Gastrocnemius medialis (tissue), 4 donors: ENCODE measurements around the gene CDK11B. TPM values are rescaled to one million over a fixed set of nuclear protein-coding genes. Genes with fewer than 3 reads are reported as not detected.

Experiments used
- ATAC-seq, 2 donors: fragments of 150-250 bp; one replicate each; pipeline ENCODE4 v1.9.1; 2016
- DNase-seq, 2 donors: peaks; one replicate each; pipeline ENCODE4 v3.0.0-alpha.2; 2019
- H3K27ac ChIP-seq, 4 donors: fragments of 200-600 bp; sonication (generic); 1 replicate in 1 of 4; 2 replicates in 3 of 4; pipeline ENCODE4 v1.5.1; 2016 to 2018; ENCODE audit warnings: mild to moderate bottlenecking in 2 of 4, moderate library complexity in 1 of 4
- H3K27me3 ChIP-seq, 3 donors: fragments of 200-600 bp; sonication (generic) in 2 of 3; 1 replicate in 1 of 3; 2 replicates in 2 of 3; pipeline versions ENCODE4 v1.5.1 to v1.6.0; 2016 to 2019; ENCODE audit warnings: mild to moderate bottlenecking in 1 of 3, moderate library complexity in 1 of 3
- H3K36me3 ChIP-seq, 2 donors: fragments of 200-600 bp; sonication (generic) in 1 of 2; one replicate each; pipeline ENCODE4 v1.5.1; 2017 to 2018
- H3K4me1 ChIP-seq, 2 donors: fragments of 200-600 bp; sonication (generic) in 1 of 2; one replicate each; pipeline ENCODE4 v1.5.1; 2016 to 2017; ENCODE audit warnings: mild to moderate bottlenecking in 2 of 2
- H3K4me3 ChIP-seq, 4 donors: fragments of 200-600 bp; sonication (generic) in 3 of 4; 1 replicate in 1 of 4; 2 replicates in 3 of 4; pipeline ENCODE4 v1.5.1; 2016 to 2019; ENCODE audit warnings: mild to moderate bottlenecking in 2 of 4
- H3K9me3 ChIP-seq, 3 donors: fragments of 200-600 bp; sonication (generic) in 2 of 3; 1 replicate in 1 of 3; 2 replicates in 2 of 3; pipeline ENCODE4 v1.5.1; 2016 to 2019
- CTCF ChIP-seq, 5 experiments: fragments of 450-650 bp in 3 of 5; fragments of 200-600 bp in 2 of 5; sonication (generic) in 2 of 5; IDR thresholded peaks in 4 of 5; conservative IDR thresholded peaks in 1 of 5; 1 replicate in 4 of 5; 2 replicates in 1 of 5; pipeline ENCODE4 v1.5.1; 2016 to 2019; ENCODE audit warnings: antibody characterized with exemption in 5 of 5, mild to moderate bottlenecking in 3 of 5, moderate library complexity in 3 of 5
- POLR2A ChIP-seq, 2 donors: fragments of 450-650 bp; IDR thresholded peaks; one replicate each; pipeline ENCODE4 v1.6.1; 2017; ENCODE audit warnings: antibody characterized with exemption in 2 of 2, mild to moderate bottlenecking in 2 of 2, moderate library complexity in 2 of 2
- in situ Hi-C, 4 donors: fragments of 200-750 bp; cut with MboI; loops; one replicate each; pipeline versions ENCODE4 v1.15.0 to v1.8.0; 2017; ENCODE audit warnings: low sequenced_read_pairs in 4 of 4
- intact Hi-C: fragments of 100-400 bp; cut with DNase I; formaldehyde crosslinking; loops from one replicate; pipeline ENCODE4 v1.15.1; 2023; ENCODE audit warnings: low total_unique reads
- total RNA-seq, 4 donors: library from RNA; depleted of rRNA; stranded (reverse); fragments of >200 nt; gene quantifications; one replicate each; pipeline versions ENCODE4 v1.1.0 to v1.2.3, GENCODE V29; 2016

Gene CDK11B
- total RNA-seq, 4 donors from 2014 or later, result 19.5 to 49.0 (median 42.2) TPM

- intact Hi-C loops (no loop called here), in situ Hi-C loops (no loop called here)
- Histone ChIP-seq H3K9me3 (no peaks in the 10 kb centered on the region), H3K4me1 (peaks cover 41 to 49% of the 10 kb centered on the region in 2 donors), H3K27ac (peak overlapping the region in 1 of 4 donors; percentile 99), H3K4me3 (no peak overlapping the region), H3K27me3 (no peaks in the 10 kb centered on the region), H3K36me3 (peaks cover 0 to 18% of the 10 kb centered on the region in 2 donors)
- no peak for DNase-seq
- TF ChIP-seq POLR2A (IDR thresholded peaks at IDR 0.05) (no peak), CTCF (IDR thresholded peaks at IDR 0.05 in 4 of 5, conservative IDR thresholded peaks at IDR 0.05 in 1 of 5) (no peak)
- ATAC-seq, result no peak
Measured at GRCh38 chr1:1623631-1624442, 35.0 kb downstream of the CDK11B start.

GRCh38 chr1:1623181-1623630 is 35.6 kb downstream of the CDK11B start:
- DNase-seq, result no peak
- no peaks in the 10 kb centered on the region for H3K27me3 ChIP-seq
- no peak for ATAC-seq
- H3K27ac ChIP-seq, result peak overlapping the region; percentile 88 to 99 (median 91)
- peaks cover 41 to 49% of the 10 kb centered on the region in 2 donors for H3K4me1 ChIP-seq
- H3K4me3 ChIP-seq, result no peak overlapping the region
- peaks cover 0 to 13% of the 10 kb centered on the region in 2 donors for H3K36me3 ChIP-seq
- in situ Hi-C loops, result no loop called here
- intact Hi-C loops, result no loop called here
- TF ChIP-seq POLR2A (IDR thresholded peaks at IDR 0.05), result no peak
- H3K9me3 ChIP-seq, result no peaks in the 10 kb centered on the region

- in situ Hi-C loops (no loop called here), intact Hi-C loops (no loop called here)
- peaks cover 0 to 8% of the 10 kb centered on the region in 2 donors for H3K36me3 ChIP-seq
- DNase-seq (no peak), ATAC-seq (no peak)
- H3K4me3 ChIP-seq, result no peak overlapping the region
- no peaks in the 10 kb centered on the region for H3K27me3 ChIP-seq
- no peaks in the 10 kb centered on the region for H3K9me3 ChIP-seq
- no peak for TF ChIP-seq CTCF (IDR thresholded peaks at IDR 0.05 in 4 of 5, conservative IDR thresholded peaks at IDR 0.05 in 1 of 5)
- TF ChIP-seq POLR2A (IDR thresholded peaks at IDR 0.05), result no peak
- peak overlapping the region; percentile 88 to 99 (median 91) for H3K27ac ChIP-seq
- H3K4me1 ChIP-seq, result peaks cover 42 to 49% of the 10 kb centered on the region in 2 donors
Measured at GRCh38 chr1:1622788-1623094, 36.1 kb downstream of the CDK11B start.

- Histone ChIP-seq H3K4me3 (no peak overlapping the region), H3K4me1 (peaks cover 47 to 53% of the 10 kb centered on the region in 2 donors), H3K27me3 (no peaks in the 10 kb centered on the region), H3K9me3 (no peaks in the 10 kb centered on the region), H3K27ac (peak overlapping the region; percentile 88 to 99 (median 91)), H3K36me3 (peaks cover 0 to 6% of the 10 kb centered on the region in 2 donors)
- ATAC-seq (peak; percentile 73), DNase-seq (peak; percentile 77 to 90)
- in situ Hi-C loops, result no loop called here
- TF ChIP-seq POLR2A (IDR thresholded peaks at IDR 0.05) (peak in 1 of 2 donors; percentile 18), CTCF (IDR thresholded peaks at IDR 0.05 in 4 of 5, conservative IDR thresholded peaks at IDR 0.05 in 1 of 5) (peak in 1 of 5 experiments; percentile 20)
- intact Hi-C loops, result no loop called here
Measured at GRCh38 chr1:1622010-1622787, 36.6 kb downstream of the CDK11B start.
